Cardiac muscle cell (in vitro differentiated cells and primary cell): ENCODE data around the gene SNAPC4. TPM values are rescaled to one million over a fixed set of nuclear protein-coding genes. Genes with fewer than 3 reads are reported as not detected.

Source experiments
- DNase-seq, 2 donors: peaks; one replicate each; pipeline versions ENCODE4 v3.0.0 to v3.0.0-alpha.2; 2010 to 2017; ENCODE audit warnings: low read depth in 1 of 2, low spot score in 1 of 2
- H3K27ac ChIP-seq: fragments of 200-600 bp; sonication (generic); 2 replicates; pipeline ENCODE4 v1.5.1; 2016
- H3K27me3 ChIP-seq: fragments of 200-600 bp; sonication (generic); 2 replicates; pipeline ENCODE4 v1.6.0; 2016; ENCODE audit warnings: control low read depth
- H3K36me3 ChIP-seq: fragments of 200-600 bp; sonication (generic); 2 replicates; pipeline ENCODE4 v1.5.1; 2016; ENCODE audit warnings: control low read depth
- H3K4me1 ChIP-seq: fragments of 200-600 bp; sonication (generic); 2 replicates; pipeline ENCODE4 v1.8.1; 2017; ENCODE audit warnings: low read depth, mild to moderate bottlenecking, mixed run types
- H3K4me3 ChIP-seq: fragments of 200-600 bp; sonication (generic); 2 replicates; pipeline ENCODE4 v1.5.1; 2016; ENCODE audit warnings: mild to moderate bottlenecking
- H3K9me3 ChIP-seq: fragments of 200-600 bp; sonication (generic); 2 replicates; pipeline ENCODE4 v1.5.1; 2017; ENCODE audit warnings: low read depth, mild to moderate bottlenecking, control low read depth
- polyA plus RNA-seq: library from polyadenylated mRNA; unstranded; fragments of >200 nt; fragmentation: Nextera tagmentation; extraction: Ambion mirVana; gene quantifications from 2 replicates; pipeline ENCODE4 v1.2.1, GENCODE V29; 2016
- total RNA-seq: library from RNA; depleted of rRNA; stranded (reverse); fragments of >200 nt; gene quantifications from 2 replicates; pipeline ENCODE4 v1.2.3, GENCODE V29; 2016
- TF ChIP-seq, protein P1 (sequence below): IDR thresholded peaks from 2 replicates; pipeline ENCODE4 v1.5.1; 2012; ENCODE audit warnings: low read depth, mild to moderate bottlenecking, low read length

The SNAPC4 gene
- total and polyA plus RNA-seq, 2 experiments from 2014 or later = 7.7 to 12.7 TPM

- Histone ChIP-seq H3K27ac (no peak overlapping the region), H3K27me3 (no peaks in the 10 kb centered on the region), H3K4me3 (no peak overlapping the region), H3K36me3 (peaks cover 43% of the 10 kb centered on the region), H3K9me3 (no peaks in the 10 kb centered on the region), H3K4me1 (no peaks in the 10 kb centered on the region)
- TF ChIP-seq, protein P1, sequence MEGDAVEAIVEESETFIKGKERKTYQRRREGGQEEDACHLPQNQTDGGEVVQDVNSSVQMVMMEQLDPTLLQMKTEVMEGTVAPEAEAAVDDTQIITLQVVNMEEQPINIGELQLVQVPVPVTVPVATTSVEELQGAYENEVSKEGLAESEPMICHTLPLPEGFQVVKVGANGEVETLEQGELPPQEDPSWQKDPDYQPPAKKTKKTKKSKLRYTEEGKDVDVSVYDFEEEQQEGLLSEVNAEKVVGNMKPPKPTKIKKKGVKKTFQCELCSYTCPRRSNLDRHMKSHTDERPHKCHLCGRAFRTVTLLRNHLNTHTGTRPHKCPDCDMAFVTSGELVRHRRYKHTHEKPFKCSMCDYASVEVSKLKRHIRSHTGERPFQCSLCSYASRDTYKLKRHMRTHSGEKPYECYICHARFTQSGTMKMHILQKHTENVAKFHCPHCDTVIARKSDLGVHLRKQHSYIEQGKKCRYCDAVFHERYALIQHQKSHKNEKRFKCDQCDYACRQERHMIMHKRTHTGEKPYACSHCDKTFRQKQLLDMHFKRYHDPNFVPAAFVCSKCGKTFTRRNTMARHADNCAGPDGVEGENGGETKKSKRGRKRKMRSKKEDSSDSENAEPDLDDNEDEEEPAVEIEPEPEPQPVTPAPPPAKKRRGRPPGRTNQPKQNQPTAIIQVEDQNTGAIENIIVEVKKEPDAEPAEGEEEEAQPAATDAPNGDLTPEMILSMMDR = no peak
- DNase-seq = no peak
These were observed 43.7 kb upstream of the SNAPC4 start for GRCh38 chr9:136443687-136444086.

- DNase-seq = no peak
- TF ChIP-seq, protein P1 = no peak
- no peaks in the 10 kb centered on the region for H3K27me3 ChIP-seq
- peaks cover 39% of the 10 kb centered on the region for H3K36me3 ChIP-seq
- no peak overlapping the region for H3K4me3 ChIP-seq
- H3K9me3 ChIP-seq = no peaks in the 10 kb centered on the region
- H3K27ac ChIP-seq = no peak overlapping the region
- H3K4me1 ChIP-seq = peaks cover 2% of the 10 kb centered on the region
These were observed 43.1 kb upstream of the SNAPC4 start for GRCh38 chr9:136443087-136443486.

GRCh38 chr9:136442265-136442664 lies 42.3 kb upstream of the SNAPC4 start:
- Histone ChIP-seq H3K4me3 (no peak overlapping the region), H3K4me1 (peaks cover 4% of the 10 kb centered on the region), H3K36me3 (peaks cover 36% of the 10 kb centered on the region), H3K9me3 (no peaks in the 10 kb centered on the region), H3K27me3 (no peaks in the 10 kb centered on the region), H3K27ac (no peak overlapping the region)
- TF ChIP-seq, protein P1 = no peak
- no peak for DNase-seq

DNA sequence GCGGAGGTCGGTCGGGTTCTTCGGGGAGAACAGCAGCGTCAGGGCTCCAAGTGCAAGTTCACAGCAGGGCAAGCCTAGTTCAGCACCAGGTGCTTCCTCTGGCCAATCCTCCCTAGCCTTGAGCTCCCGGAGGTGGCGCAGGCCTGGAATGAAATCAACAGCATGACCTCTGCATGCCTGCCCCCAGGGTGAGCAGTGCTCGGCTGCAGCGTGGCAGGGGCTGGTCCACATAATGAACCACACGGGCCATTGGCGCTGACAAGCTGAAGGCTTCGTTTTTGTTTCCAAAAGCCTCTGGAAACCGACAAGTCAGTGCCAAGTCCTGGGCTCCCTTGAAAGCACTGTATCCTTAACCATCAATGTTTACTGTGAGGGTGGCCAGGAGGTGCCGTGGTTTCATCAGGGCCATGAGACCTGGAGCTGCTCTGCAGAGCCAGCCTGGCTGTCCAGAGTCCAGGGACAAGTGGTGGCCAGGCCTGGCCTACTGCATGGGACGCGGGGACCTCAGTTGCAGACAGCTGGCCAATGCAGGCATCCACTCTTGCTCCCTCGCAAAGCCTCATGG lies 41.8 kb upstream of the SNAPC4 start:
- DNase-seq = no peak
- peaks cover 34% of the 10 kb centered on the region for H3K36me3 ChIP-seq
- H3K27ac ChIP-seq = no peak overlapping the region

DNA sequence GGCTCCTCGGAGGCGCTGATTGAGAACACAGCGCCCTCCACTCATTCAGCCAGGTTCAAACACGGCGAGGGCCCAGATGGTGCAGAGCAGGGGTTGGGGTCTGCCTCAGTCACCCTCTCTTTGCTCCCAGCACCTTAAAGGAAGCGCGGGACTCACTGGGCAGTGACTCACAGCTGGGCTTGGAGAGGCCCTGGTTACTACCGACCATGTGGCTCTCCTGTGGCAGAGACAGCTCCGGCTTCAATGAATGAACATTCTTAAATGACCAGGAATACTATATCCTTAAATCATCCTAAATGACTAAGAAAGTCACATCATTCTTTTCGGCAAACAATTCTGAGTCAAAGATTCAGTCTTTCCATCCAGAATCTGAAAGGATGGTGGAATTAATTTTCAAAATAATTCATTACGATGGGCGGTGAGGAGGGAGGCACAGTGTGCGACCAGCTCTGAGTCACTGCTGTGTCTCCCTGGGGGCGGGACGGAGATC lies 41.3 kb upstream of the SNAPC4 start:
- peaks cover 30% of the 10 kb centered on the region for H3K36me3 ChIP-seq
- H3K27ac ChIP-seq = no peak overlapping the region
- TF ChIP-seq, protein P1 = no peak

More for the DNA sequence above, 41.8 kb upstream of the SNAPC4 start:
- Histone ChIP-seq H3K4me1 (peaks cover 6% of the 10 kb centered on the region), H3K9me3 (no peaks in the 10 kb centered on the region), H3K4me3 (no peak overlapping the region), H3K27me3 (no peaks in the 10 kb centered on the region)
- TF ChIP-seq, protein P1 = no peak

More for the DNA sequence above, 41.3 kb upstream of the SNAPC4 start:
- no peaks in the 10 kb centered on the region for H3K9me3 ChIP-seq
- H3K4me1 ChIP-seq = peaks cover 6% of the 10 kb centered on the region
- H3K4me3 ChIP-seq = no peak overlapping the region
- DNase-seq = no peak
- H3K27me3 ChIP-seq = no peaks in the 10 kb centered on the region
